HepG2 (cell line): ENCODE measurements around the gene PIK3CG. TPM values are rescaled to one million over a fixed set of nuclear protein-coding genes. Genes with fewer than 3 reads are reported as not detected.

Source experiments
- ATAC-seq: fragments of 200-7000 bp; cut with Tn5 transposase; 3 replicates; pipeline ENCODE4 v1.9.1; 2020; ENCODE audit warnings: mild to moderate bottlenecking, moderate library complexity
- BruUV-seq: library from RNA; stranded (reverse); fragments of 400-500 nt; replicated peaks from 2 replicates; lab custom pipeline; 2021; lab: Mats Ljungman, UMichigan
- CTCF ChIA-PET: fragments of 300-600 bp; formaldehyde crosslinking; extraction: SDS; loops from one replicate; lab custom pipeline; 2021; ENCODE audit warnings: low total read pairs, inconsistent platforms, low intra/inter-chr PET ratio; lab: Yijun Ruan, JAX
- POLR2A ChIA-PET: fragments of 350-600 bp; sonication (Branson Sonifier 250); formaldehyde crosslinking; loops from one replicate; lab custom pipeline; 2020; ENCODE audit warnings: antibody characterized with exemption, inconsistent platforms; lab: Yijun Ruan, JAX
- DNase-seq: peaks from one replicate; pipeline ENCODE4 v3.0.0-alpha.2; 2015; ENCODE audit warnings: low spot score
- FAIRE-seq: peaks from 3 replicates; lab custom pipeline; 2011; peaks lifted over from hg19 to GRCh38; lab: Jason Lieb, UNC
- H2AFZ ChIP-seq: one replicate; pipeline ENCODE4 v1.6.1; 2011; ENCODE audit warnings: low read length, inconsistent platforms
- H3K27ac ChIP-seq: fragments of 300-600 bp; 3 replicates; pipeline ENCODE4 v1.8.0; 2011; ENCODE audit warnings: mixed run types, mild to moderate bottlenecking, mixed read lengths, low read length, inconsistent platforms; ENCODE audit not compliant: insufficient read depth; ENCODE audit errors: extremely low read length
- H3K27me3 ChIP-seq, 2 experiments: fragments of 200-600 bp in 1 of 2; 2 replicates in 1 of 2; 3 replicates in 1 of 2; pipeline versions ENCODE4 v1.6.0 to v1.8.0; 2011; ENCODE audit warnings: low read length in 2 of 2, mild to moderate bottlenecking in 2 of 2, moderate library complexity in 2 of 2, inconsistent platforms in 1 of 2; ENCODE audit not compliant: insufficient read depth in 2 of 2, control insufficient read depth in 1 of 2
- H3K36me3 ChIP-seq, 2 experiments: fragments of 200-600 bp in 1 of 2; replicated peaks in 1 of 2; 2 replicates in 1 of 2; 3 replicates in 1 of 2; pipeline versions ENCODE4 v1.5.1 to v1.8.0; 2011; ENCODE audit warnings: low read length in 2 of 2, inconsistent platforms in 1 of 2; ENCODE audit not compliant: insufficient read depth in 2 of 2, control insufficient read depth in 1 of 2
- H3K4me1 ChIP-seq: 2 replicates; pipeline ENCODE4 v1.5.1; 2012; ENCODE audit warnings: low read length, inconsistent platforms; ENCODE audit not compliant: insufficient read depth
- H3K4me2 ChIP-seq: 2 replicates; pipeline ENCODE4 v1.6.0; 2011; ENCODE audit warnings: low read depth, low read length, inconsistent platforms
- H3K4me3 ChIP-seq, 3 experiments: fragments of 200-600 bp in 1 of 3; sonication (generic), shearing (Covaris generic) in 1 of 3; replicated peaks in 1 of 3; 2 replicates each; pipeline ENCODE4 v1.5.1; 2011 to 2016; ENCODE audit warnings: low read length in 3 of 3, inconsistent platforms in 2 of 3, low read depth in 2 of 3, mild to moderate bottlenecking in 2 of 3, control low read depth in 1 of 3, mixed read lengths in 1 of 3; ENCODE audit not compliant: insufficient read depth in 1 of 3
- H3K79me2 ChIP-seq: one replicate; pipeline ENCODE4 v1.6.1; 2011; ENCODE audit warnings: low read length, inconsistent platforms; ENCODE audit not compliant: insufficient read depth
- H3K9ac ChIP-seq: 2 replicates; pipeline ENCODE4 v1.6.0; 2011; ENCODE audit warnings: mild to moderate bottlenecking, low read depth, low read length, inconsistent platforms; ENCODE audit not compliant: insufficient read depth
- H3K9me3 ChIP-seq: 2 replicates; pipeline ENCODE4 v1.5.1; 2012; ENCODE audit warnings: mild to moderate bottlenecking, low read length
- H4K20me1 ChIP-seq: 2 replicates; pipeline ENCODE4 v1.6.0; 2011; ENCODE audit warnings: inconsistent platforms, mild to moderate bottlenecking, low read length, moderate library complexity; ENCODE audit not compliant: insufficient read depth
- REXO4 ChIP-seq: sonication (generic); formaldehyde crosslinking; IDR thresholded peaks from 2 replicates; pipeline ENCODE4 v1.8.0; 2022; ENCODE audit warnings: missing genetic modification reagents, mild to moderate bottlenecking, borderline replicate concordance
- SRF ChIP-seq: IDR thresholded peaks from 2 replicates; pipeline ENCODE4 v1.6.1; 2011; ENCODE audit warnings: mild to moderate bottlenecking, low read depth, low read length, moderate library complexity
- ZNF282 ChIP-seq: fragments of 450-650 bp; IDR thresholded peaks from 2 replicates; pipeline ENCODE4 v1.6.1; 2018; ENCODE audit not compliant: partially characterized antibody
- ZNF619 ChIP-seq: sonication (generic); formaldehyde crosslinking; IDR thresholded peaks from 2 replicates; pipeline ENCODE4 v1.4.0; 2020; ENCODE audit warnings: mild to moderate bottlenecking, missing genetic modification reagents
- ZNF772 ChIP-seq: sonication (generic); formaldehyde crosslinking; IDR thresholded peaks from 2 replicates; pipeline ENCODE4 v1.5.0; 2020; ENCODE audit warnings: mild to moderate bottlenecking, missing genetic modification reagents
- WGBS: methylation state at CpG from one replicate; pipeline ENCODE4 v1.1.6; 2017; ENCODE audit warnings: low lambda C conversion rate; 5-methylcytosine and 5-hydroxymethylcytosine counted together
- in situ Hi-C: cut with HindIII; loops from 2 replicates; pipeline ENCODE4 v1.10.0; 2017; ENCODE audit warnings: low pct_unique_long_range_greater_than_20kb; ENCODE audit not compliant: extremely low pct_ligation_motif_present
- intact Hi-C: fragments of 100-400 bp; cut with micrococcal nuclease; formaldehyde crosslinking; loops from one replicate; pipeline ENCODE4 v1.10.0; 2022; ENCODE audit not compliant: unreplicated experiment
- polyA plus RNA-seq, 8 experiments: library from polyadenylated mRNA; depleted of rRNA in 3 of 8; stranded (reverse) in 7 of 8; unstranded in 1 of 8; fragments of >200 nt; fragmentation: Illumina TruSeq in 4 of 8; extraction: Trizol in 4 of 8; gene quantifications; 2 replicates each; pipeline versions ENCODE4 v1.2.1 to v1.2.3, GENCODE V29; 2011 to 2016; ENCODE audit warnings: low read depth in 4 of 8, missing spikeins in 1 of 8, mixed read lengths in 1 of 8; ENCODE audit not compliant: insufficient read depth in 1 of 8
- total RNA-seq, 5 experiments: library from RNA; depleted of rRNA; stranded (reverse); fragments of >200 nt; fragmentation: Illumina TruSeq; extraction: Trizol; gene quantifications; 2 replicates each; pipeline ENCODE4 v1.2.3, GENCODE V29; 2016; ENCODE audit warnings: low read depth in 1 of 5
- TF ChIP-seq, protein P1 (sequence below): sonication (generic); formaldehyde crosslinking; IDR thresholded peaks from 2 replicates; pipeline ENCODE4 v1.4.0; 2020; ENCODE audit warnings: mild to moderate bottlenecking, missing genetic modification reagents
- TF ChIP-seq, protein P2 (sequence below): sonication (generic); formaldehyde crosslinking; IDR thresholded peaks from 2 replicates; pipeline ENCODE4 v1.9.0; 2021; ENCODE audit warnings: missing genetic modification reagents, borderline replicate concordance
- TF ChIP-seq, protein P3 (sequence below): sonication (generic); formaldehyde crosslinking; conservative IDR thresholded peaks from 2 replicates; pipeline ENCODE4 v1.4.0; 2020; ENCODE audit warnings: missing genetic modification reagents
- TF ChIP-seq, protein P4 (sequence below): sonication (generic); formaldehyde crosslinking; IDR thresholded peaks from 2 replicates; pipeline ENCODE4 v1.5.0; 2020; ENCODE audit warnings: mild to moderate bottlenecking, missing genetic modification reagents, borderline replicate concordance
- TF ChIP-seq, protein P5 (sequence below): sonication (generic); formaldehyde crosslinking; IDR thresholded peaks from 2 replicates; pipeline ENCODE4 v1.4.0; 2020; ENCODE audit warnings: missing genetic modification reagents

Gene PIK3CG
- total and polyA plus RNA-seq, 2 of the 13 experiments (the other 11 are each of a cell fraction or from before 2014, with no cell fraction given) = not detected

DNA sequence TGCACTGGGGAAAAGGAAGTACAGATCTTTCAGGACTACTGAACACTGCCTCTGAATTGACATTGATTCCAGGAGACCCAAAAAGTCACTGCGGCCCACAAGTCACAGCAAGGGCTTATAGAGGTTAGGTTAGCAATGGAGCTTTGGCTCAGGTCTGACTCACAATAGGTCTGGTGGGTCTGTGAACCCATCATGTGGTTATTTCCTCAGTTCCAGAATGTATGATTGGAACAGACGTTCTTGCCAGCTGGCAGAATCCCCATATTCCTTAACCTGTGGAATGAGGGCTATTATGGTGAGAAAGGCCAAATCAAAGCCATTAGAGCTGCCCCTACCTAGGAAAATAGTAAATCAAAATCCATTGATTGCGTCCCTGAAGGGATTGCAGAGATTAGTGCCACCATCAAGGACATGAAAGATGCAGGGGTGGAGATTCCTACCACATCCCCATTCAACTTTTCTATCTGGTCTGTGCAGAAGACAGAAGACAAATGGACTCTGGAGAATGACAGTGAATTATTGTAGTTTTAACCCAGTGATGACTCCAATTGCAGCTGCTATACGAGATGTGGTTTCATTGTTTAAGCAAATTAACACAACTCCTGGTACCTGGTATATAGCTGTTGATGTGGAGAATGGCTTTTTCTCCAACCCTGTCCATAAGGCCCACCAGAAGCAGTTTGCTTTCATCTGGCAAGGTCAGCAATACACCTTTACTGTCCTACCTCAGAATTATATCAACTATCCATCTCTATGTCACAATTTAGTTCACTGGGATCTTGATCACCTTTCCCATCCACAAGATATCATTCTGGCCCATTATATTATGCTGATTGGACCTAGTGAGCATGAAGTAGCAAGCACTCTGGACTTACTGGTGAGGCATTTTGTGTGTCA is 44.5 kb upstream of the PIK3CG start:
- CTCF ChIA-PET = no interaction called here
- in situ Hi-C loops = no loop called here
- 0% methylated on average over 4 of the region's 4 CpGs for WGBS

More for the DNA sequence above, 44.5 kb upstream of the PIK3CG start:
- Histone ChIP-seq H2AFZ (no peak overlapping the region), H3K4me1 (no peaks in the 10 kb centered on the region), H4K20me1 (no peaks in the 10 kb centered on the region), H3K9ac (no peak overlapping the region), H3K4me3 (no peak overlapping the region), H3K27ac (no peak overlapping the region), H3K36me3 (no peaks in the 10 kb centered on the region), H3K27me3 (no peaks in the 10 kb centered on the region), H3K4me2 (no peak overlapping the region), H3K79me2 (no peaks in the 10 kb centered on the region), H3K9me3 (no peaks in the 10 kb centered on the region)
- no peak for DNase-seq
- no TSS peak for BruUV-seq
- intact Hi-C loops = no loop called here
- TF ChIP-seq, protein P1, sequence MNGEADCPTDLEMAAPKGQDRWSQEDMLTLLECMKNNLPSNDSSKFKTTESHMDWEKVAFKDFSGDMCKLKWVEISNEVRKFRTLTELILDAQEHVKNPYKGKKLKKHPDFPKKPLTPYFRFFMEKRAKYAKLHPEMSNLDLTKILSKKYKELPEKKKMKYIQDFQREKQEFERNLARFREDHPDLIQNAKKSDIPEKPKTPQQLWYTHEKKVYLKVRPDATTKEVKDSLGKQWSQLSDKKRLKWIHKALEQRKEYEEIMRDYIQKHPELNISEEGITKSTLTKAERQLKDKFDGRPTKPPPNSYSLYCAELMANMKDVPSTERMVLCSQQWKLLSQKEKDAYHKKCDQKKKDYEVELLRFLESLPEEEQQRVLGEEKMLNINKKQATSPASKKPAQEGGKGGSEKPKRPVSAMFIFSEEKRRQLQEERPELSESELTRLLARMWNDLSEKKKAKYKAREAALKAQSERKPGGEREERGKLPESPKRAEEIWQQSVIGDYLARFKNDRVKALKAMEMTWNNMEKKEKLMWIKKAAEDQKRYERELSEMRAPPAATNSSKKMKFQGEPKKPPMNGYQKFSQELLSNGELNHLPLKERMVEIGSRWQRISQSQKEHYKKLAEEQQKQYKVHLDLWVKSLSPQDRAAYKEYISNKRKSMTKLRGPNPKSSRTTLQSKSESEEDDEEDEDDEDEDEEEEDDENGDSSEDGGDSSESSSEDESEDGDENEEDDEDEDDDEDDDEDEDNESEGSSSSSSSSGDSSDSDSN (CRISPR knock-in tag) = no peak
- TF ChIP-seq, protein P2, sequence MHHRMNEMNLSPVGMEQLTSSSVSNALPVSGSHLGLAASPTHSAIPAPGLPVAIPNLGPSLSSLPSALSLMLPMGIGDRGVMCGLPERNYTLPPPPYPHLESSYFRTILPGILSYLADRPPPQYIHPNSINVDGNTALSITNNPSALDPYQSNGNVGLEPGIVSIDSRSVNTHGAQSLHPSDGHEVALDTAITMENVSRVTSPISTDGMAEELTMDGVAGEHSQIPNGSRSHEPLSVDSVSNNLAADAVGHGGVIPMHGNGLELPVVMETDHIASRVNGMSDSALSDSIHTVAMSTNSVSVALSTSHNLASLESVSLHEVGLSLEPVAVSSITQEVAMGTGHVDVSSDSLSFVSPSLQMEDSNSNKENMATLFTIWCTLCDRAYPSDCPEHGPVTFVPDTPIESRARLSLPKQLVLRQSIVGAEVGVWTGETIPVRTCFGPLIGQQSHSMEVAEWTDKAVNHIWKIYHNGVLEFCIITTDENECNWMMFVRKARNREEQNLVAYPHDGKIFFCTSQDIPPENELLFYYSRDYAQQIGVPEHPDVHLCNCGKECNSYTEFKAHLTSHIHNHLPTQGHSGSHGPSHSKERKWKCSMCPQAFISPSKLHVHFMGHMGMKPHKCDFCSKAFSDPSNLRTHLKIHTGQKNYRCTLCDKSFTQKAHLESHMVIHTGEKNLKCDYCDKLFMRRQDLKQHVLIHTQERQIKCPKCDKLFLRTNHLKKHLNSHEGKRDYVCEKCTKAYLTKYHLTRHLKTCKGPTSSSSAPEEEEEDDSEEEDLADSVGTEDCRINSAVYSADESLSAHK (CRISPR knock-in tag) = no peak
- TF ChIP-seq ZNF772 (CRISPR knock-in tag) (no peak), REXO4 (CRISPR knock-in tag) (no peak), ZNF619 (CRISPR knock-in tag) (no peak), SRF (no peak), ZNF282 (no peak)
- TF ChIP-seq, protein P3, sequence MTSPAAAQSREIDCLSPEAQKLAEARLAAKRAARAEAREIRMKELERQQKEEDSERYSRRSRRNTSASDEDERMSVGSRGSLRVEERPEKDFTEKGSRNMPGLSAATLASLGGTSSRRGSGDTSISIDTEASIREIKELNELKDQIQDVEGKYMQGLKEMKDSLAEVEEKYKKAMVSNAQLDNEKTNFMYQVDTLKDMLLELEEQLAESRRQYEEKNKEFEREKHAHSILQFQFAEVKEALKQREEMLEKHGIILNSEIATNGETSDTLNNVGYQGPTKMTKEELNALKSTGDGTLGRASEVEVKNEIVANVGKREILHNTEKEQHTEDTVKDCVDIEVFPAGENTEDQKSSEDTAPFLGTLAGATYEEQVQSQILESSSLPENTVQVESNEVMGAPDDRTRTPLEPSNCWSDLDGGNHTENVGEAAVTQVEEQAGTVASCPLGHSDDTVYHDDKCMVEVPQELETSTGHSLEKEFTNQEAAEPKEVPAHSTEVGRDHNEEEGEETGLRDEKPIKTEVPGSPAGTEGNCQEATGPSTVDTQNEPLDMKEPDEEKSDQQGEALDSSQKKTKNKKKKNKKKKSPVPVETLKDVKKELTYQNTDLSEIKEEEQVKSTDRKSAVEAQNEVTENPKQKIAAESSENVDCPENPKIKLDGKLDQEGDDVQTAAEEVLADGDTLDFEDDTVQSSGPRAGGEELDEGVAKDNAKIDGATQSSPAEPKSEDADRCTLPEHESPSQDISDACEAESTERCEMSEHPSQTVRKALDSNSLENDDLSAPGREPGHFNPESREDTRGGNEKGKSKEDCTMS (CRISPR knock-in tag) = no peak
- TF ChIP-seq, protein P4, sequence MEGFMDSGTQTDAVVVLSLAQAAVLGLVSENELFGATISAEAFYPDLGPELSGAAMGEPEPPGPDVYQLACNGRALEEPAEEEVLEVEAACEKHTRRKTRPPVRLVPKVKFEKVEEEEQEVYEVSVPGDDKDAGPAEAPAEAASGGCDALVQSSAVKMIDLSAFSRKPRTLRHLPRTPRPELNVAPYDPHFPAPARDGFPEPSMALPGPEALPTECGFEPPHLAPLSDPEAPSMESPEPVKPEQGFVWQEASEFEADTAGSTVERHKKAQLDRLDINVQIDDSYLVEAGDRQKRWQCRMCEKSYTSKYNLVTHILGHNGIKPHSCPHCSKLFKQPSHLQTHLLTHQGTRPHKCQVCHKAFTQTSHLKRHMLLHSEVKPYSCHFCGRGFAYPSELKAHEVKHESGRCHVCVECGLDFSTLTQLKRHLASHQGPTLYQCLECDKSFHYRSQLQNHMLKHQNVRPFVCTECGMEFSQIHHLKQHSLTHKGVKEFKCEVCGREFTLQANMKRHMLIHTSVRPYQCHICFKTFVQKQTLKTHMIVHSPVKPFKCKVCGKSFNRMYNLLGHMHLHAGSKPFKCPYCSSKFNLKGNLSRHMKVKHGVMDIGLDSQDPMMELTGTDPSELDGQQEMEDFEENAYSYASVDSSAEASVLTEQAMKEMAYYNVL = no peak
- TF ChIP-seq, protein P5, sequence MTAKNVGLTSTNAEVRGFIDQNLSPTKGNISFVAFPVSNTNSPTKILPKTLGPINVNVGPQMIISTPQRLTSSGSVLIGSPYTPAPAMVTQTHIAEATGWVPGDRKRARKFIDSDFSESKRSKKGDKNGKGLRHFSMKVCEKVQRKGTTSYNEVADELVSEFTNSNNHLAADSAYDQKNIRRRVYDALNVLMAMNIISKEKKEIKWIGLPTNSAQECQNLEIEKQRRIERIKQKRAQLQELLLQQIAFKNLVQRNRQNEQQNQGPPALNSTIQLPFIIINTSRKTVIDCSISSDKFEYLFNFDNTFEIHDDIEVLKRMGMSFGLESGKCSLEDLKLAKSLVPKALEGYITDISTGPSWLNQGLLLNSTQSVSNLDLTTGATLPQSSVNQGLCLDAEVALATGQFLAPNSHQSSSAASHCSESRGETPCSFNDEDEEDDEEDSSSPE (CRISPR knock-in tag) = no peak
- FAIRE-seq = no peak
- ATAC-seq = no peak
- POLR2A ChIA-PET = no interaction called here
